GOT3 (cell line): Measurements from ENCODE around the gene CLASP2.
"Not testable (repeated sequence)": the region's sequence is repeated elsewhere in the genome, so short reads cannot be mapped to it uniquely, and the experiment has no call there.

Experiments used
- DNase-seq: peaks from one replicate; lab custom pipeline; 2025; ENCODE audit warnings: mixed read lengths; lab: John Stamatoyannopoulos, UW

The CLASP2 gene

DNA sequence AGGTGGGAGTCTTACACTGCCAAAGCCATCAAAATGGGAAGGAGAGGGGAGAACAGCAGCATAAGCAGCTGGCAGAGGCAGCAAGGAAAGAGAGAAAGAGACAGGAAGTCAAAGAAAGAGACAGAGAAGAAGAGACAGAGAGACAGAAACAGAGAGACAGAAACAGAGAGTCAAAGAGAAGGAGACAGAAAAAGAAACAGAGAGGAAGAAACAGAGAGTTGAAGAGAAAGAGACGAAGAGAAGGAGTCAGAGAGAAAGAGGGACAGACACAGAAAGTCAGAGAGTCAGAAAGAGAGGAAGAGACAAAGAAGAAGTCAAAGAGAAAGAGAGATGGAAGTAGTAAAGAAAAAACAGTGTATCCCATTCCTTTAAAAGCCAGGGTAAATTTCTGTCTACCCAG, 266.1 kb downstream of the CLASP2 start:
- not testable (repeated sequence) for DNase-seq

DNA sequence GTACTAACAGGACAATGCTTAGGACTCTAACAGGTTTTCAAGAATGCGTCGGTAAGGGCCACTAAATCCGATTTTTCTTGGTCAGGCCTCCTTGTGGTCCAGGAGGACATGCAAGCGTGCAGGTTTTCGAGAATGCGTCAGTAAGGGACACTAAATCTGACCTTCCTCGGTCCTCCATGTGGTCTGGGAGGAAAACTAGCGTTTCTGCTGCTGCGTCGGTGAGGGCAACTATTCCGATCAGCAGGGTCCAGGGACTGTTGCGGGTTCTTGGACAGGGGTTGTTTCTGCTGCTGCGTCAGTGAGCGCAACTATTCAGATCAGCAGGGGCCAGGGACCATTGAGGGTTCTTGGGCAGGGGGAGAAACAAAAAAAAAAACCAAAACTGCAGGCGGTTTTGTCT, 270.1 kb downstream of the CLASP2 start:
- DNase-seq, result no peak

DNA sequence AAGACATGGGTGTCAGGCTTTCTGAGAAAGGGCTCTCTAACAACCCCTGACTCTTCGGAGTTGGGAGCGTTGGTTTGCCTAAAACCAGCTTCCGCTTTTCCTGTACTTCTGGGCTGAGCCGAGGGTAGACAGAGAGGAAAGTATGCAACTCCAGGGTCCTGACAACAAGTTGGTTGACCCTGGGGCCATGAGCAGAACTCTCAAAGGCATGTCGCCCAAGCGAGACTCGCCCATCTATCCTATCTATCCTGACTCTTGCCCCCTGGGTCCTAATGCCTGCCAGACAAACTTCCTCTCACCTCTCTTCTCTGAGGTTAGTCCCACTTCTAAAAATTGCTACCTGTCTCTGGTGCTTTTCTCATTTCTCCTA, 270.8 kb downstream of the CLASP2 start:
- DNase-seq, result not testable (repeated sequence)
